Neural crest cell (in vitro differentiated cells): Measurements from ENCODE around the gene CCNG2. TPM values are rescaled to one million over a fixed set of nuclear protein-coding genes. Genes with fewer than 3 reads are reported as not detected.

Experiments
- DNase-seq: peaks from one replicate; pipeline ENCODE4 v3.0.0; 2021; ENCODE audit warnings: low read depth, mixed read lengths, low spot score
- H3K27ac Mint-ChIP-seq: one replicate; pipeline ENCODE4 v1.8.0; 2021; ENCODE audit warnings: mild to moderate bottlenecking, mixed read lengths; ENCODE audit not compliant: unreplicated experiment
- H3K27me3 Mint-ChIP-seq: 2 replicates; pipeline ENCODE4 v1.8.0; 2021; ENCODE audit warnings: low read depth, mild to moderate bottlenecking, mixed read lengths
- H3K36me3 Mint-ChIP-seq: 2 replicates; pipeline ENCODE4 v1.8.0; 2021; ENCODE audit warnings: low read depth, mild to moderate bottlenecking, mixed read lengths
- H3K4me1 Mint-ChIP-seq: 2 replicates; pipeline ENCODE4 v1.8.0; 2021; ENCODE audit warnings: mixed read lengths
- H3K4me3 Mint-ChIP-seq: one replicate; pipeline ENCODE4 v1.8.0; 2021; ENCODE audit warnings: mild to moderate bottlenecking, mixed read lengths
- H3K9me3 Mint-ChIP-seq: 2 replicates; pipeline ENCODE4 v1.8.0; 2021; ENCODE audit warnings: mixed read lengths
- CTCF ChIP-seq: fragments of 200-600 bp; sonication (generic); conservative IDR thresholded peaks from 2 replicates; pipeline ENCODE4 v1.5.0; 2021; ENCODE audit warnings: antibody characterized with exemption, mild to moderate bottlenecking
- total RNA-seq: library from RNA; stranded (reverse); gene quantifications from 2 replicates; pipeline ENCODE4 v1.2.1, GENCODE V29; 2021

CCNG2 gene
- total RNA-seq, 1 donor from 2014 or later = 57.2 TPM

GRCh38 chr4:77159806-77160205 is 2.8 kb downstream of the CCNG2 start:
- peaks cover 20% of the 10 kb centered on the region for H3K36me3 Mint-ChIP-seq
- H3K9me3 Mint-ChIP-seq = no peaks in the 10 kb centered on the region
- DNase-seq = no peak
- H3K27ac Mint-ChIP-seq = no peak overlapping the region
- H3K4me1 Mint-ChIP-seq = peaks cover 41% of the 10 kb centered on the region
- peaks cover 3% of the 10 kb centered on the region for H3K27me3 Mint-ChIP-seq
- TF ChIP-seq CTCF = no peak
- peak overlapping the region; percentile 98 for H3K4me3 Mint-ChIP-seq

GRCh38 chr4:77163641-77164040 is 6.6 kb downstream of the CCNG2 start:
- Mint-ChIP-seq H3K27ac (no peak overlapping the region), H3K36me3 (peaks cover 22% of the 10 kb centered on the region), H3K27me3 (no peaks in the 10 kb centered on the region), H3K9me3 (no peaks in the 10 kb centered on the region), H3K4me1 (peaks cover 21% of the 10 kb centered on the region), H3K4me3 (no peak overlapping the region)
- no peak for TF ChIP-seq CTCF
- DNase-seq = no peak

- no peak overlapping the region for H3K27ac Mint-ChIP-seq
- H3K27me3 Mint-ChIP-seq = no peaks in the 10 kb centered on the region
- peaks cover 34% of the 10 kb centered on the region for H3K36me3 Mint-ChIP-seq
- H3K9me3 Mint-ChIP-seq = no peaks in the 10 kb centered on the region
- H3K4me3 Mint-ChIP-seq = no peak overlapping the region
- peaks cover 4% of the 10 kb centered on the region for H3K4me1 Mint-ChIP-seq
- no peak for DNase-seq
- no peak for TF ChIP-seq CTCF
Measured at GRCh38 chr4:77167173-77167572, 10.2 kb downstream of the CCNG2 start.

- Mint-ChIP-seq H3K36me3 (peaks cover 31% of the 10 kb centered on the region), H3K4me1 (peaks cover 4% of the 10 kb centered on the region), H3K27ac (no peak overlapping the region), H3K27me3 (no peaks in the 10 kb centered on the region), H3K4me3 (no peak overlapping the region), H3K9me3 (no peaks in the 10 kb centered on the region)
- DNase-seq = no peak
- no peak for TF ChIP-seq CTCF
Measured at GRCh38 chr4:77167866-77168265, 10.9 kb downstream of the CCNG2 start.

- no peak for TF ChIP-seq CTCF
- DNase-seq = no peak
- Mint-ChIP-seq H3K9me3 (no peaks in the 10 kb centered on the region), H3K27ac (no peak overlapping the region), H3K4me3 (no peak overlapping the region), H3K36me3 (peaks cover 23% of the 10 kb centered on the region), H3K27me3 (no peaks in the 10 kb centered on the region), H3K4me1 (peaks cover 4% of the 10 kb centered on the region)
Measured at GRCh38 chr4:77169481-77169880, 12.5 kb downstream of the CCNG2 start.

GRCh38 chr4:77170926-77171325 is 13.9 kb downstream of the CCNG2 start:
- TF ChIP-seq CTCF = no peak
- no peak overlapping the region for H3K27ac Mint-ChIP-seq

More at GRCh38 chr4:77170926-77171325, 13.9 kb downstream of the CCNG2 start:
- no peak for DNase-seq
- Mint-ChIP-seq H3K4me3 (no peak overlapping the region), H3K36me3 (peaks cover 20% of the 10 kb centered on the region), H3K4me1 (peaks cover 9% of the 10 kb centered on the region), H3K9me3 (no peaks in the 10 kb centered on the region), H3K27me3 (no peaks in the 10 kb centered on the region)
